HCT116 (cell line): ENCODE measurements around the gene FTSJ3. TPM values are rescaled to one million over a fixed set of nuclear protein-coding genes. Genes with fewer than 3 reads are reported as not detected.

ENCODE experiments used
- ATAC-seq: fragments of 200-7000 bp; cut with Tn5 transposase; 2 replicates; pipeline ENCODE4 v1.9.1; 2020; ENCODE audit warnings: mild to moderate bottlenecking, moderate library complexity
- BruUV-seq: library from RNA; stranded (reverse); fragments of 400-500 nt; replicated peaks from 2 replicates; lab custom pipeline; 2021; lab: Mats Ljungman, UMichigan
- CTCF ChIA-PET: fragments of 300-600 bp; sonication (Branson Sonifier 250); formaldehyde crosslinking; loops from one replicate; lab custom pipeline; 2021; ENCODE audit warnings: antibody characterized with exemption; lab: Charles Lee
- POLR2A ChIA-PET: fragments of 300-600, 350-600 bp; sonication (Branson Sonifier 250); formaldehyde crosslinking; loops from one replicate; lab custom pipeline; 2021; ENCODE audit warnings: antibody characterized with exemption; lab: Charles Lee
- RAD21 ChIA-PET, 2 experiments: fragments of 300-600 bp; sonication (Branson Sonifier 250); formaldehyde crosslinking; loops; one replicate each; lab custom pipeline; 2023; ENCODE audit warnings: low total read pairs in 2 of 2; ENCODE audit not compliant: uncharacterized antibody in 2 of 2, unreplicated experiment in 2 of 2, low non-redundant PET in 1 of 2; lab: Charles Lee
- DNase-seq: peaks from one replicate; pipeline ENCODE4 v3.0.0-alpha.2; 2010; ENCODE audit warnings: low read depth, low spot score
- H2AFZ ChIP-seq: fragments of 200-600 bp; shearing (Covaris generic), sonication (generic); 2 replicates; pipeline ENCODE4 v1.6.1; 2017; ENCODE audit warnings: low read depth, mixed run types, mixed read lengths, antibody characterized with exemption, low read length; ENCODE audit not compliant: poor library complexity, severe bottlenecking
- H3K27ac ChIP-seq: 2 replicates; pipeline ENCODE4 v1.5.1; 2012; ENCODE audit warnings: low read depth, low read length
- H3K27me3 ChIP-seq: fragments of 200-600 bp; sonication (generic); 2 replicates; pipeline ENCODE4 v1.6.1; 2016; ENCODE audit warnings: mixed run types, low read length, mixed read lengths; ENCODE audit not compliant: insufficient read depth
- H3K36me3 ChIP-seq, 2 experiments: fragments of 200-500 bp in 1 of 2; fragments of 200-600 bp in 1 of 2; sonication (Bioruptor generic) in 1 of 2; sonication (generic) in 1 of 2; 2 replicates each; pipeline versions ENCODE4 v1.5.1 to v1.6.1; 2014 to 2016; ENCODE audit warnings: low read length in 2 of 2, inconsistent platforms in 1 of 2, mixed read lengths in 1 of 2, mixed run types in 1 of 2; ENCODE audit not compliant: insufficient read depth in 2 of 2, control insufficient read depth in 1 of 2
- H3K4me1 ChIP-seq, 2 experiments: fragments of 200-600 bp in 1 of 2; sonication (generic) in 1 of 2; 2 replicates each; pipeline versions ENCODE4 v1.5.1 to v1.6.1; 2012 to 2017; ENCODE audit warnings: low read length in 2 of 2, inconsistent platforms in 1 of 2, mild to moderate bottlenecking in 1 of 2, mixed read lengths in 1 of 2, mixed run types in 1 of 2, moderate library complexity in 1 of 2; ENCODE audit not compliant: insufficient read depth in 2 of 2, control insufficient read depth in 1 of 2
- H3K4me2 ChIP-seq: fragments of 200-600 bp; sonication (generic); 2 replicates; pipeline ENCODE4 v1.6.1; 2017; ENCODE audit warnings: mixed run types, low read length, mixed read lengths
- H3K4me3 ChIP-seq, 2 experiments: fragments of 200-600 bp in 1 of 2; sonication (generic) in 1 of 2; replicated peaks in 1 of 2; 2 replicates each; pipeline ENCODE4 v1.5.1; 2011 to 2016; ENCODE audit warnings: low read length in 2 of 2, control low read depth in 1 of 2, low read depth in 1 of 2, mild to moderate bottlenecking in 1 of 2, mixed read lengths in 1 of 2, mixed run types in 1 of 2
- H3K79me2 ChIP-seq: fragments of 200-600 bp; sonication (generic); 2 replicates; pipeline ENCODE4 v1.6.1; 2017; ENCODE audit warnings: mild to moderate bottlenecking, mixed run types, low read length, moderate library complexity, mixed read lengths; ENCODE audit not compliant: insufficient read depth
- H3K9ac ChIP-seq: fragments of 200-600 bp; sonication (generic); 2 replicates; pipeline ENCODE4 v1.6.1; 2016; ENCODE audit warnings: low read length, mixed read lengths
- H3K9me2 ChIP-seq: fragments of 200-600 bp; sonication (generic), shearing (Covaris generic); 2 replicates; pipeline ENCODE4 v1.6.1; 2017; ENCODE audit warnings: mixed run types, mild to moderate bottlenecking, moderate library complexity; ENCODE audit not compliant: insufficient read depth
- H3K9me3 ChIP-seq, 2 experiments: fragments of 200-500 bp in 1 of 2; fragments of 200-600 bp in 1 of 2; sonication (Bioruptor generic) in 1 of 2; sonication (generic) in 1 of 2; 2 replicates each; pipeline ENCODE4 v1.6.1; 2014 to 2017; ENCODE audit warnings: low read length in 2 of 2, mixed read lengths in 2 of 2, inconsistent platforms in 1 of 2, low read depth in 1 of 2, mild to moderate bottlenecking in 1 of 2, mixed run types in 1 of 2, moderate library complexity in 1 of 2; ENCODE audit not compliant: control insufficient read depth in 1 of 2, insufficient read depth in 1 of 2
- H4K20me1 ChIP-seq: fragments of 200-600 bp; sonication (generic), shearing (Covaris generic); 2 replicates; pipeline ENCODE4 v1.6.1; 2017; ENCODE audit warnings: mixed run types, mild to moderate bottlenecking, moderate library complexity; ENCODE audit not compliant: insufficient read depth
- ATF3 ChIP-seq: IDR thresholded peaks from 2 replicates; pipeline ENCODE4 v1.6.1; 2012
- CEBPB ChIP-seq: IDR thresholded peaks from 2 replicates; pipeline ENCODE4 v1.6.1; 2012; ENCODE audit warnings: low read depth
- EGR1 ChIP-seq: IDR thresholded peaks from 2 replicates; pipeline ENCODE4 v1.6.1; 2012; ENCODE audit warnings: low read depth
- ELF1 ChIP-seq: IDR thresholded peaks from 2 replicates; pipeline ENCODE4 v1.6.1; 2012; ENCODE audit warnings: low read depth, borderline replicate concordance
- EZH2 ChIP-seq: fragments of 200-600 bp; sonication (generic); IDR thresholded peaks from 2 replicates; pipeline ENCODE4 v1.6.1; 2017; ENCODE audit warnings: antibody characterized with exemption, mixed run types
- EZH2phosphoT487 ChIP-seq: fragments of 200-600 bp; IDR thresholded peaks from 2 replicates; pipeline ENCODE4 v1.6.1; 2018; ENCODE audit warnings: antibody characterized with exemption, borderline replicate concordance
- FOSL1 ChIP-seq: IDR thresholded peaks from 2 replicates; pipeline ENCODE4 v1.6.1; 2012; ENCODE audit warnings: low read depth
- JUND ChIP-seq: IDR thresholded peaks from 2 replicates; pipeline ENCODE4 v1.6.1; 2012
- MAX ChIP-seq: IDR thresholded peaks from 2 replicates; pipeline ENCODE4 v1.6.1; 2012
- POLR2A ChIP-seq: IDR thresholded peaks from 2 replicates; pipeline ENCODE4 v1.7.0; 2011; ENCODE audit warnings: borderline replicate concordance; ENCODE audit not compliant: insufficient read depth, insufficient read length; ENCODE audit errors: extremely low read depth
- POLR2AphosphoS5 ChIP-seq: IDR thresholded peaks from 2 replicates; pipeline ENCODE4 v1.6.1; 2011; ENCODE audit warnings: mild to moderate bottlenecking, low read depth, low read length, moderate library complexity
- RAD21 ChIP-seq: IDR thresholded peaks from 2 replicates; pipeline ENCODE4 v1.6.1; 2012; ENCODE audit warnings: low read depth, mild to moderate bottlenecking
- REST ChIP-seq: IDR thresholded peaks from 2 replicates; pipeline ENCODE4 v1.6.1; 2012; ENCODE audit warnings: low read depth
- SIN3A ChIP-seq: IDR thresholded peaks from 2 replicates; pipeline ENCODE4 v1.6.1; 2012; ENCODE audit warnings: low read depth
- SP1 ChIP-seq: IDR thresholded peaks from 2 replicates; pipeline ENCODE4 v1.6.1; 2012; ENCODE audit warnings: low read depth
- TCF7L2 ChIP-seq: IDR thresholded peaks from 2 replicates; pipeline ENCODE4 v1.7.0; 2011; ENCODE audit warnings: borderline replicate concordance, inconsistent platforms; ENCODE audit not compliant: insufficient read depth, insufficient read length; ENCODE audit errors: extremely low read depth
- YY1 ChIP-seq: IDR thresholded peaks from 2 replicates; pipeline ENCODE4 v1.6.1; 2011; ENCODE audit warnings: low read length, low read depth, moderate library complexity, mild to moderate bottlenecking; ENCODE audit not compliant: insufficient replicate concordance; ENCODE audit errors: extremely low read depth
- ZBTB33 ChIP-seq: IDR thresholded peaks from 2 replicates; pipeline ENCODE4 v1.6.1; 2011; ENCODE audit warnings: mild to moderate bottlenecking, low read length, moderate library complexity; ENCODE audit not compliant: insufficient replicate concordance; ENCODE audit errors: extremely low read depth
- ZFX ChIP-seq: fragments of 450-650 bp; IDR thresholded peaks from 2 replicates; pipeline ENCODE4 v1.6.1; 2017
- intact Hi-C: fragments of 100-400 bp; cut with micrococcal nuclease; formaldehyde crosslinking; loops from 2 replicates; pipeline ENCODE4 v1.10.0; 2022
- total RNA-seq: library from RNA; stranded (reverse); gene quantifications from one replicate; pipeline ENCODE4 v1.2.1, GENCODE V29; 2021; ENCODE audit not compliant: unreplicated experiment

The FTSJ3 gene
- total RNA-seq, 1 experiment from 2014 or later, result 70.9 TPM

GRCh38 chr17:63817736-63818385 lies 9.6 kb downstream of the FTSJ3 start (continued):
- TF ChIP-seq TCF7L2, result no peak
- TF ChIP-seq YY1, result no peak
- TF ChIP-seq EZH2, result no peak
- no peak for TF ChIP-seq CEBPB
- no peak for TF ChIP-seq RAD21
- no peak for TF ChIP-seq SIN3A
- no peak for TF ChIP-seq MAX

- TF ChIP-seq JUND, result no peak
- TF ChIP-seq EGR1, result no peak
- TF ChIP-seq RAD21, result no peak
- TF ChIP-seq POLR2A, result no peak
- no peak for TF ChIP-seq SP1
- no peak for TF ChIP-seq REST
- no peak for TF ChIP-seq ZBTB33
- no peak for TF ChIP-seq TCF7L2
- no peak for TF ChIP-seq FOSL1
- no peak for TF ChIP-seq CEBPB
- no peak for TF ChIP-seq EZH2
- TF ChIP-seq YY1, result no peak
- TF ChIP-seq EZH2phosphoT487, result no peak
- no peak for TF ChIP-seq ATF3
- TF ChIP-seq POLR2AphosphoS5, result no peak
- no peak for TF ChIP-seq ELF1
- TF ChIP-seq ZFX, result no peak; the same call in 1 of the 2 replicates
- TF ChIP-seq, all 23 proteins: peak for 0
- POLR2A ChIA-PET, result no interaction called here
- H4K20me1 ChIP-seq, result peaks cover 4% of the 10 kb centered on the region; the same call in 1 of the 2 replicates
These were observed 10.8 kb downstream of the FTSJ3 start for GRCh38 chr17:63816669-63817068.

More at GRCh38 chr17:63816669-63817068, 10.8 kb downstream of the FTSJ3 start:
- H3K9me3 ChIP-seq, result no peaks in the 10 kb centered on the region
- no peak overlapping the region for H3K27ac ChIP-seq
- DNase-seq (no peak), ATAC-seq (no peak)
- peaks cover 60% of the 10 kb centered on the region for H3K79me2 ChIP-seq
- ChIA-PET CTCF (no interaction called here), RAD21 (no interaction called here)
- H3K9me2 ChIP-seq, result no peaks in the 10 kb centered on the region
- H3K4me1 ChIP-seq, result no peaks in the 10 kb centered on the region
- no peak overlapping the region for H2AFZ ChIP-seq
- no peaks in the 10 kb centered on the region for H3K27me3 ChIP-seq
- intact Hi-C loops, result no loop called here
- no TSS peak for BruUV-seq
- H3K9ac ChIP-seq, result no peak overlapping the region
- H3K4me3 ChIP-seq, result no peak overlapping the region
- peaks cover 91 to 95% of the 10 kb centered on the region in 2 experiments for H3K36me3 ChIP-seq
- H3K4me2 ChIP-seq, result no peak overlapping the region
